Activated CD8-positive, alpha-beta T cell treated with anti-CD3 and anti-CD28 coated beads, Interleukin-2, amount 10 ng/mL, durations not matched to agents 7 days and 5 days (primary cell): ENCODE data around the gene SRPK3. TPM values are rescaled to one million over a fixed set of nuclear protein-coding genes. Genes with fewer than 3 reads are reported as not detected.
"Not testable (repeated sequence)": the region's sequence is repeated elsewhere in the genome, so short reads cannot be mapped to it uniquely, and the experiment has no call there.

Experiments
- ATAC-seq: fragments of 150-1000 bp; cut with Tn5 transposase; one replicate; pipeline ENCODE4 v1.10.0; 2021; ENCODE audit warnings: moderate library complexity
- CTCF ChIA-PET: fragments of 350-600 bp; sonication (Branson Sonifier 250); formaldehyde crosslinking; loops from one replicate; lab custom pipeline; 2021; ENCODE audit warnings: antibody characterized with exemption; lab: Charles Lee
- POLR2A ChIA-PET: fragments of 350-600 bp; sonication (Branson Sonifier 250); formaldehyde crosslinking; loops from one replicate; lab custom pipeline; 2021; ENCODE audit warnings: antibody characterized with exemption; lab: Charles Lee
- DNase-seq: peaks from one replicate; pipeline ENCODE4 v3.0.0-alpha.2; 2020
- H3K27ac Mint-ChIP-seq: one replicate; pipeline ENCODE4 v1.8.0; 2021; ENCODE audit warnings: mild to moderate bottlenecking, mixed read lengths
- H3K27me3 Mint-ChIP-seq: one replicate; pipeline ENCODE4 v1.8.0; 2021; ENCODE audit warnings: low read depth, mixed read lengths
- H3K36me3 Mint-ChIP-seq: one replicate; pipeline ENCODE4 v1.8.0; 2021; ENCODE audit warnings: low read depth, mixed read lengths
- H3K4me1 Mint-ChIP-seq: one replicate; pipeline ENCODE4 v1.8.0; 2021; ENCODE audit warnings: low read depth, mixed read lengths
- H3K4me3 Mint-ChIP-seq: one replicate; pipeline ENCODE4 v1.8.0; 2021; ENCODE audit warnings: mild to moderate bottlenecking, mixed read lengths
- H3K9me3 Mint-ChIP-seq: one replicate; pipeline ENCODE4 v1.8.0; 2022; ENCODE audit warnings: mixed read lengths; ENCODE audit not compliant: insufficient read depth
- total RNA-seq, 2 experiments: library from RNA; stranded (reverse); gene quantifications; one replicate each; pipeline ENCODE4 v1.2.3, GENCODE V29; 2021

The SRPK3 gene
- total RNA-seq, 2 experiments from 2014 or later, result not detected

- no peak overlapping the region for H3K27ac Mint-ChIP-seq
- peaks cover 2% of the 10 kb centered on the region for H3K27me3 Mint-ChIP-seq
- H3K4me1 Mint-ChIP-seq, result no peaks in the 10 kb centered on the region
- CTCF ChIA-PET, result no interaction called here
- no peaks in the 10 kb centered on the region for H3K36me3 Mint-ChIP-seq
- ATAC-seq (no peak), DNase-seq (no peak)
- POLR2A ChIA-PET, result no interaction called here
- no peaks in the 10 kb centered on the region for H3K9me3 Mint-ChIP-seq
- no peak overlapping the region for H3K4me3 Mint-ChIP-seq
Measured at GRCh38 chrX:153806999-153807575, 26.2 kb downstream of the SRPK3 start.

GRCh38 chrX:153807976-153808375 lies 27.1 kb downstream of the SRPK3 start:
- CTCF ChIA-PET, result no interaction called here
- no peak for ATAC-seq
- POLR2A ChIA-PET, result no interaction called here
- no peaks in the 10 kb centered on the region for H3K36me3 Mint-ChIP-seq
- H3K27me3 Mint-ChIP-seq, result peaks cover 3% of the 10 kb centered on the region
- H3K9me3 Mint-ChIP-seq, result no peaks in the 10 kb centered on the region
- H3K4me1 Mint-ChIP-seq, result no peaks in the 10 kb centered on the region
- no peak overlapping the region for H3K27ac Mint-ChIP-seq
- DNase-seq, result no peak
- H3K4me3 Mint-ChIP-seq, result no peak overlapping the region

- DNase-seq (no peak), ATAC-seq (no peak)
- peaks cover 15% of the 10 kb centered on the region for H3K4me1 Mint-ChIP-seq
- ChIA-PET CTCF (no interaction called here), POLR2A (no interaction called here)
- no peaks in the 10 kb centered on the region for H3K36me3 Mint-ChIP-seq
- no peak overlapping the region for H3K4me3 Mint-ChIP-seq
- H3K27me3 Mint-ChIP-seq, result peaks cover 19% of the 10 kb centered on the region
- no peak overlapping the region for H3K27ac Mint-ChIP-seq
- H3K9me3 Mint-ChIP-seq, result no peaks in the 10 kb centered on the region
Measured at GRCh38 chrX:153812220-153812619, 31.4 kb downstream of the SRPK3 start.

GRCh38 chrX:153813161-153813560 lies 32.3 kb downstream of the SRPK3 start:
- ATAC-seq (no peak), DNase-seq (no peak)
- POLR2A ChIA-PET, result no interaction called here
- H3K27ac Mint-ChIP-seq, result no peak overlapping the region
- CTCF ChIA-PET, result no interaction called here
- peaks cover 23% of the 10 kb centered on the region for H3K27me3 Mint-ChIP-seq
- H3K4me1 Mint-ChIP-seq, result peaks cover 19% of the 10 kb centered on the region
- H3K36me3 Mint-ChIP-seq, result no peaks in the 10 kb centered on the region
- H3K4me3 Mint-ChIP-seq, result no peak overlapping the region
- H3K9me3 Mint-ChIP-seq, result no peaks in the 10 kb centered on the region

- POLR2A ChIA-PET, result no interaction called here
- peaks cover 23% of the 10 kb centered on the region for H3K27me3 Mint-ChIP-seq
- no peak overlapping the region for H3K4me3 Mint-ChIP-seq
- CTCF ChIA-PET, result interaction anchor here (0.8 kb wide), 1 partner anchor 88 kb away, joined by 3 read pairs; no protein-coding TSS in a partner anchor
- no peaks in the 10 kb centered on the region for H3K9me3 Mint-ChIP-seq
- H3K36me3 Mint-ChIP-seq, result no peaks in the 10 kb centered on the region
- H3K4me1 Mint-ChIP-seq, result peaks cover 26% of the 10 kb centered on the region
- ATAC-seq (no peak), DNase-seq (no peak)
- H3K27ac Mint-ChIP-seq, result no peak overlapping the region
Measured at GRCh38 chrX:153814591-153815315, 33.9 kb downstream of the SRPK3 start.

- CTCF ChIA-PET, result interaction anchor here (0.7 kb wide), 1 partner anchor 130 kb away, joined by 3 read pairs; no protein-coding TSS in a partner anchor
Measured at GRCh38 chrX:153816831-153817690, 36.2 kb downstream of the SRPK3 start.

DNA sequence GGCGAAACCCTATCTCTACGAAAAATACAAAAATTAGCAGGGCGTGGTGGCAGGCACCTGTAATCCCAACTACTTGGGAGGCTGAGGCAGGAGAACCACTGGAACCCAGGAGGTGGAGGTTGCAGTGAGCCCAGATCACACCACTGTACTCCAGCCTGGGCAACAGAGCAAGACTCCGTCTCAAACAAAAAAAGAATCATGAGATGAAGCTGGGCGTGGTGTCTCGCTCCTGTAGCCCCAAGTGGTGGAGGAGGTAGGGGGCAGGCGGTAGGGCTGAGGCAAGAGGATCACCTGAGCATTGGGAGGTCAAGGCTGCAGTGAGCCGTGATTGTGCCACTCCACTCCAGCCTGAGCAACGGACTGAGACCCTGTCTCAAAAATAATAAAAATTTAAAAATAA lies 37.2 kb downstream of the SRPK3 start:
- H3K36me3 Mint-ChIP-seq, DNase-seq, H3K9me3 Mint-ChIP-seq, H3K27ac Mint-ChIP-seq, POLR2A ChIA-PET, H3K4me3 Mint-ChIP-seq, ATAC-seq, CTCF ChIA-PET: not testable (repeated sequence)
- peaks cover 49% of the 10 kb centered on the region for H3K4me1 Mint-ChIP-seq
- peaks cover 19% of the 10 kb centered on the region for H3K27me3 Mint-ChIP-seq

More at GRCh38 chrX:153816831-153817690, 36.2 kb downstream of the SRPK3 start:
- POLR2A ChIA-PET, result no interaction called here
- ATAC-seq, result peak; percentile 58
- peaks cover 41% of the 10 kb centered on the region for H3K4me1 Mint-ChIP-seq
- H3K4me3 Mint-ChIP-seq, result no peak overlapping the region
- H3K9me3 Mint-ChIP-seq, result no peaks in the 10 kb centered on the region
- H3K27ac Mint-ChIP-seq, result no peak overlapping the region
- peaks cover 23% of the 10 kb centered on the region for H3K27me3 Mint-ChIP-seq
- no peaks in the 10 kb centered on the region for H3K36me3 Mint-ChIP-seq
- DNase-seq, result peak; percentile 64

- peaks cover 51% of the 10 kb centered on the region for H3K4me1 Mint-ChIP-seq
- POLR2A ChIA-PET, result no interaction called here
Measured at GRCh38 chrX:153818571-153819383, 37.9 kb downstream of the SRPK3 start.

DNA sequence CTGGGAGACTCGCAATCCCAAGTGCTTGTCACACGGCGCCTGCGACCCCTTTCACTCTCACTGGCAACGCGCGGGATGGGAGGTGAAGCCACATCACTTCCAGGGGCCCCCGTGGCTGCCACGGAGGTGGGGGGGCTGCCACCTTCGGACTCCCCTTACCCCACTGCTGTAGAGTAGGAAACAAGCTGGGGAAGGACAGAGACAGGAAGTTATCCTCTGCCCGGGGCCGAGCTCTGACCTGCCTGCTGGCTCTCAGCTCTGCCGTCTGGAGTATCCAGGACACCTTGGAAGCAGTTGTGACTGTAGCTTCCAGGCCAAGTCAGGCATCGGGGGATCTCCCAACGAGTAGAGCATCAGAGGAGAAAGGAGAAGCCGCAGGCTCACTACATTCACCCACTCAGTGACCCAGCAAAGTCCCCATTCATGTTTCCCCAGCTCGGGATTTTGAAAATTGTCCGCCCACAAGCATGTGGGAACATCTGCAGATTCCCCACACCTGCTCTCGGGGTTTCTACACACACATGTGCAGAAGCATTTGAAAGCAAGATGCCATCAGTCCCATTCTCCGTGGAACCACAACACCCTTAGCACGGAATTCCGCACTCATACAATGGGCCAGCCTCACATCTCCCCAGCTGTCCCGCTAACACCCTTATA lies 38.7 kb downstream of the SRPK3 start:
- H3K27ac Mint-ChIP-seq, result no peak overlapping the region
- H3K4me1 Mint-ChIP-seq, result peaks cover 54% of the 10 kb centered on the region
- H3K4me3 Mint-ChIP-seq, result peak overlapping the region; percentile 36
- ChIA-PET POLR2A (no interaction called here), CTCF (interaction anchor here (0.8 kb wide), 1 partner anchor 9 kb away, joined by 3 read pairs; no protein-coding TSS in a partner anchor)
- ATAC-seq (peak; percentile 4), DNase-seq (no peak)
- H3K27me3 Mint-ChIP-seq, result peaks cover 22% of the 10 kb centered on the region
- no peaks in the 10 kb centered on the region for H3K36me3 Mint-ChIP-seq
- H3K9me3 Mint-ChIP-seq, result no peaks in the 10 kb centered on the region

More at GRCh38 chrX:153818571-153819383, 37.9 kb downstream of the SRPK3 start:
- CTCF ChIA-PET, result no interaction called here
- H3K36me3 Mint-ChIP-seq, result no peaks in the 10 kb centered on the region
- H3K4me3 Mint-ChIP-seq, result peak overlapping the region; percentile 36
- ATAC-seq (peak; percentile 80), DNase-seq (peak; percentile 52)
- H3K9me3 Mint-ChIP-seq, result no peaks in the 10 kb centered on the region
- H3K27me3 Mint-ChIP-seq, result peaks cover 18% of the 10 kb centered on the region
- H3K27ac Mint-ChIP-seq, result no peak overlapping the region

DNA sequence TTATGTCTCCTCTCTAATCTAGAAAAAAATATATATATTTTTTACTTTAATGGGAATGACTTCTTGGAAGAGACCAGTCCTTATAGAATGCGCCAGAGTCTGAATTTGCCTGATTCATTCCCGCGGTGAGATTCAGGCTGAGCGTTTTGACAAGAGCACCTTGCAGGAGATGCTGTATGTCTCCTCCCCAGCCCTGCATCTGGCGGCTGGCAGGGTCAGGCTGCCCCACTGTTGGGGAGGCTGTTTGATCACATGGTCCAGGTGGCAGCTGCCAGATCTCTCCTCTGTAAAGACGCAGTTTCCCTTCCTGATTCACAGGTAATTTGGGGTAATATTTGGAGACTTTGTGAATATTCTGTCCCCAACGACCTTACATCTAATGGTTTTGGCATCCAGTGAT lies 39.8 kb downstream of the SRPK3 start:
- no peak overlapping the region for H3K27ac Mint-ChIP-seq
- ChIA-PET POLR2A (no interaction called here), CTCF (no interaction called here)
- ATAC-seq (no peak), DNase-seq (no peak)
- H3K4me1 Mint-ChIP-seq, result peaks cover 50% of the 10 kb centered on the region
- no peak overlapping the region for H3K4me3 Mint-ChIP-seq
- no peaks in the 10 kb centered on the region for H3K9me3 Mint-ChIP-seq
- H3K27me3 Mint-ChIP-seq, result peaks cover 20% of the 10 kb centered on the region
- H3K36me3 Mint-ChIP-seq, result no peaks in the 10 kb centered on the region

- ChIA-PET CTCF (no interaction called here), POLR2A (no interaction called here)
- H3K4me3 Mint-ChIP-seq, result no peak overlapping the region
- H3K27me3 Mint-ChIP-seq, result peaks cover 22% of the 10 kb centered on the region
- no peaks in the 10 kb centered on the region for H3K9me3 Mint-ChIP-seq
- no peak for DNase-seq
- no peaks in the 10 kb centered on the region for H3K36me3 Mint-ChIP-seq
- ATAC-seq, result no peak
- no peak overlapping the region for H3K27ac Mint-ChIP-seq
- peaks cover 51% of the 10 kb centered on the region for H3K4me1 Mint-ChIP-seq
Measured at GRCh38 chrX:153821066-153821465, 40.2 kb downstream of the SRPK3 start.
